NT2/D1 (cell line): Measurements from ENCODE around the gene PPP6R3.

Experiments
- YY1 ChIP-seq: IDR thresholded peaks from 2 replicates; pipeline ENCODE4 v1.6.1; 2011; ENCODE audit not compliant: insufficient read length, insufficient read depth
- ZNF274 ChIP-seq: IDR thresholded peaks from 2 replicates; pipeline ENCODE4 v1.6.1; 2011; ENCODE audit warnings: mild to moderate bottlenecking, low read depth, low read length

- TF ChIP-seq ZNF274 (no peak), YY1 (no peak)
Measured at GRCh38 chr11:68468217-68468828, 7.8 kb downstream of the PPP6R3 start.
